Mesothelial cell of epicardium (in vitro differentiated cells): ENCODE measurements around the gene KIAA0232. TPM values are rescaled to one million over a fixed set of nuclear protein-coding genes. Genes with fewer than 3 reads are reported as not detected.

Experiments used
- DNase-seq, 2 experiments: peaks; one replicate each; pipeline ENCODE4 v3.0.0; 2021; ENCODE audit warnings: low spot score in 2 of 2; ENCODE audit not compliant: unreplicated experiment in 2 of 2
- H3K27ac Mint-ChIP-seq: 2 replicates; pipeline ENCODE4 v1.8.0; 2021; ENCODE audit warnings: mixed read lengths
- H3K27me3 Mint-ChIP-seq: 2 replicates; pipeline ENCODE4 v1.8.0; 2021; ENCODE audit warnings: low read depth, mixed read lengths
- H3K36me3 Mint-ChIP-seq: 2 replicates; pipeline ENCODE4 v1.8.0; 2021; ENCODE audit warnings: mixed read lengths
- H3K4me1 Mint-ChIP-seq: 2 replicates; pipeline ENCODE4 v1.8.0; 2021; ENCODE audit warnings: mixed read lengths
- H3K4me3 Mint-ChIP-seq: 2 replicates; pipeline ENCODE4 v1.8.0; 2021; ENCODE audit warnings: mild to moderate bottlenecking, moderate library complexity, mixed read lengths
- H3K9me3 Mint-ChIP-seq: 2 replicates; pipeline ENCODE4 v1.8.0; 2021; ENCODE audit warnings: mixed read lengths
- total RNA-seq: library from RNA; stranded (reverse); gene quantifications from 3 replicates; pipeline ENCODE4 v1.2.1, GENCODE V29; 2021
- TF ChIP-seq, protein P1 (sequence below): fragments of 200-600 bp; sonication (generic); IDR thresholded peaks from one replicate; pipeline ENCODE4 v1.5.0; 2021; ENCODE audit warnings: antibody characterized with exemption; ENCODE audit not compliant: unreplicated experiment

KIAA0232 gene
- total RNA-seq, 1 donor from 2014 or later = 37.8 TPM

- TF ChIP-seq, protein P1, sequence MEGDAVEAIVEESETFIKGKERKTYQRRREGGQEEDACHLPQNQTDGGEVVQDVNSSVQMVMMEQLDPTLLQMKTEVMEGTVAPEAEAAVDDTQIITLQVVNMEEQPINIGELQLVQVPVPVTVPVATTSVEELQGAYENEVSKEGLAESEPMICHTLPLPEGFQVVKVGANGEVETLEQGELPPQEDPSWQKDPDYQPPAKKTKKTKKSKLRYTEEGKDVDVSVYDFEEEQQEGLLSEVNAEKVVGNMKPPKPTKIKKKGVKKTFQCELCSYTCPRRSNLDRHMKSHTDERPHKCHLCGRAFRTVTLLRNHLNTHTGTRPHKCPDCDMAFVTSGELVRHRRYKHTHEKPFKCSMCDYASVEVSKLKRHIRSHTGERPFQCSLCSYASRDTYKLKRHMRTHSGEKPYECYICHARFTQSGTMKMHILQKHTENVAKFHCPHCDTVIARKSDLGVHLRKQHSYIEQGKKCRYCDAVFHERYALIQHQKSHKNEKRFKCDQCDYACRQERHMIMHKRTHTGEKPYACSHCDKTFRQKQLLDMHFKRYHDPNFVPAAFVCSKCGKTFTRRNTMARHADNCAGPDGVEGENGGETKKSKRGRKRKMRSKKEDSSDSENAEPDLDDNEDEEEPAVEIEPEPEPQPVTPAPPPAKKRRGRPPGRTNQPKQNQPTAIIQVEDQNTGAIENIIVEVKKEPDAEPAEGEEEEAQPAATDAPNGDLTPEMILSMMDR = no peak
- H3K27ac Mint-ChIP-seq = no peak overlapping the region
- peaks cover 8% of the 10 kb centered on the region for H3K4me1 Mint-ChIP-seq
- no peaks in the 10 kb centered on the region for H3K9me3 Mint-ChIP-seq
- no peaks in the 10 kb centered on the region for H3K27me3 Mint-ChIP-seq
- no peak overlapping the region for H3K4me3 Mint-ChIP-seq
- H3K36me3 Mint-ChIP-seq = peaks cover 27% of the 10 kb centered on the region
- no peak for DNase-seq
Measured at GRCh38 chr4:6845574-6845973, 63.0 kb downstream of the KIAA0232 start.

- H3K27ac Mint-ChIP-seq = no peak overlapping the region
- TF ChIP-seq, protein P1 = no peak
- no peak for DNase-seq
- H3K9me3 Mint-ChIP-seq = no peaks in the 10 kb centered on the region
- H3K36me3 Mint-ChIP-seq = peaks cover 43% of the 10 kb centered on the region
- H3K4me3 Mint-ChIP-seq = no peak overlapping the region
- no peaks in the 10 kb centered on the region for H3K4me1 Mint-ChIP-seq
- H3K27me3 Mint-ChIP-seq = no peaks in the 10 kb centered on the region
Measured at GRCh38 chr4:6847178-6847577, 64.7 kb downstream of the KIAA0232 start.

GRCh38 chr4:6848717-6849305 lies 66.3 kb downstream of the KIAA0232 start:
- H3K27ac Mint-ChIP-seq = no peak overlapping the region
- DNase-seq = no peak
- no peak overlapping the region for H3K4me3 Mint-ChIP-seq
- H3K27me3 Mint-ChIP-seq = no peaks in the 10 kb centered on the region
- no peaks in the 10 kb centered on the region for H3K4me1 Mint-ChIP-seq
- peaks cover 52% of the 10 kb centered on the region for H3K36me3 Mint-ChIP-seq
- TF ChIP-seq, protein P1 = no peak
- H3K9me3 Mint-ChIP-seq = peaks cover 3% of the 10 kb centered on the region

GRCh38 chr4:6849691-6850090 lies 67.2 kb downstream of the KIAA0232 start:
- Mint-ChIP-seq H3K27me3 (no peaks in the 10 kb centered on the region), H3K4me3 (no peak overlapping the region), H3K9me3 (peaks cover 3% of the 10 kb centered on the region), H3K36me3 (peaks cover 50% of the 10 kb centered on the region), H3K27ac (no peak overlapping the region), H3K4me1 (no peaks in the 10 kb centered on the region)
- TF ChIP-seq, protein P1 = no peak
- DNase-seq = no peak

DNA sequence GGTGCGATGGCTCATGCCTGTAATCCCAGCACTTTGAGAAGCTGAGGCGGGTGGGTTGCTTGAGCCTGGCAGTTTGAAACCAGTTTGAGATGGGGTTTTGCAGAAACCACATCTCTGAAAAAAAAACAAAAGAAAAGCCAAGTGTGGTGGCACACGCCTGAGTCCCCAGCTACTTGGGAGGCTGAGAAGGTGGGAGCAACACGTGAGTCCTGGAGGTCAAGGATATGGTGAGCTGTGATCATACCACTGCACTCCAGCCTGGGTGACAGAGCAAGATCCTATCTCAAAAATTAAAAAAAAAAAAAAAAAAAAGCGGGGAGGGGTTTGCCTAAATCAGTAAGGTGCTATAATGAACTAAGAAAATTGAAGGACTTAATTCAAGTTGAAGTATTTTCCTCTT lies 68.9 kb downstream of the KIAA0232 start:
- Mint-ChIP-seq H3K27me3 (no peaks in the 10 kb centered on the region), H3K27ac (no peak overlapping the region), H3K4me3 (no peak overlapping the region), H3K36me3 (peaks cover 47% of the 10 kb centered on the region), H3K4me1 (peaks cover 8% of the 10 kb centered on the region), H3K9me3 (peaks cover 3% of the 10 kb centered on the region)
- TF ChIP-seq, protein P1 = no peak
- no peak for DNase-seq

DNA sequence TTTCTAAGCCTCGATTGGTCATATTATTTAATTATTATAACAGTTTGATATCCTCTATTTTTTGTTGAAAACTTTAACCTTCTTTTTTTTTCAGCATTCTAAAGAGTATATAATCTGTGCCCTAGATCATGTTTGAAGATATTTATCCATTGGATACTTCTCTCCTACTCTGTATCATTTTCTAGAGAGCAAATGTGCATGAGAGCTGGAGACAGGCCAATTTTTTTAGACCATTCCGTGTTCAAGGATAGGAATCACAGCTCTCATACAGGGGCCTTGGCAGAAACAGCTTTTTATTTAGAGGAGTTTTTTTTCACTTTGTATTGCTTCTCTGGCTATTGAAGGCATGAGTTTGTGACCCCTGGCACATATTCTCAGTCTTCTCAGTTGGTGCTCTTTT lies 69.4 kb downstream of the KIAA0232 start:
- DNase-seq = no peak
- no peaks in the 10 kb centered on the region for H3K27me3 Mint-ChIP-seq
- H3K27ac Mint-ChIP-seq = no peak overlapping the region
- H3K4me3 Mint-ChIP-seq = no peak overlapping the region
- H3K36me3 Mint-ChIP-seq = peaks cover 47% of the 10 kb centered on the region
- peaks cover 3% of the 10 kb centered on the region for H3K9me3 Mint-ChIP-seq
- H3K4me1 Mint-ChIP-seq = peaks cover 9% of the 10 kb centered on the region
- TF ChIP-seq, protein P1 = no peak
